Mesothelial cell of epicardium (in vitro differentiated cells): ENCODE measurements around the gene IYD. TPM values are rescaled to one million over a fixed set of nuclear protein-coding genes. Genes with fewer than 3 reads are reported as not detected.

Experiments
- DNase-seq, 2 experiments: peaks; one replicate each; pipeline ENCODE4 v3.0.0; 2021; ENCODE audit warnings: low spot score in 2 of 2; ENCODE audit not compliant: unreplicated experiment in 2 of 2
- H3K27ac Mint-ChIP-seq: 2 replicates; pipeline ENCODE4 v1.8.0; 2021; ENCODE audit warnings: mixed read lengths
- H3K27me3 Mint-ChIP-seq: 2 replicates; pipeline ENCODE4 v1.8.0; 2021; ENCODE audit warnings: low read depth, mixed read lengths
- H3K36me3 Mint-ChIP-seq: 2 replicates; pipeline ENCODE4 v1.8.0; 2021; ENCODE audit warnings: mixed read lengths
- H3K4me1 Mint-ChIP-seq: 2 replicates; pipeline ENCODE4 v1.8.0; 2021; ENCODE audit warnings: mixed read lengths
- H3K4me3 Mint-ChIP-seq: 2 replicates; pipeline ENCODE4 v1.8.0; 2021; ENCODE audit warnings: mild to moderate bottlenecking, moderate library complexity, mixed read lengths
- H3K9me3 Mint-ChIP-seq: 2 replicates; pipeline ENCODE4 v1.8.0; 2021; ENCODE audit warnings: mixed read lengths
- total RNA-seq: library from RNA; stranded (reverse); gene quantifications from 3 replicates; pipeline ENCODE4 v1.2.1, GENCODE V29; 2021
- TF ChIP-seq, protein P1 (sequence below): fragments of 200-600 bp; sonication (generic); IDR thresholded peaks from one replicate; pipeline ENCODE4 v1.5.0; 2021; ENCODE audit warnings: antibody characterized with exemption; ENCODE audit not compliant: unreplicated experiment

The IYD gene
- total RNA-seq, result not detected in 3 replicates

- Mint-ChIP-seq H3K9me3 (no peaks in the 10 kb centered on the region), H3K27ac (no peak within 1 kb of the TSS), H3K4me1 (no peaks in the 10 kb centered on the region), H3K4me3 (no peak within 1 kb of the TSS), H3K27me3 (peaks cover 18% of the 10 kb centered on the region), H3K36me3 (no peaks in the 10 kb centered on the region)
- DNase-seq, result no peak
- TF ChIP-seq, protein P1, sequence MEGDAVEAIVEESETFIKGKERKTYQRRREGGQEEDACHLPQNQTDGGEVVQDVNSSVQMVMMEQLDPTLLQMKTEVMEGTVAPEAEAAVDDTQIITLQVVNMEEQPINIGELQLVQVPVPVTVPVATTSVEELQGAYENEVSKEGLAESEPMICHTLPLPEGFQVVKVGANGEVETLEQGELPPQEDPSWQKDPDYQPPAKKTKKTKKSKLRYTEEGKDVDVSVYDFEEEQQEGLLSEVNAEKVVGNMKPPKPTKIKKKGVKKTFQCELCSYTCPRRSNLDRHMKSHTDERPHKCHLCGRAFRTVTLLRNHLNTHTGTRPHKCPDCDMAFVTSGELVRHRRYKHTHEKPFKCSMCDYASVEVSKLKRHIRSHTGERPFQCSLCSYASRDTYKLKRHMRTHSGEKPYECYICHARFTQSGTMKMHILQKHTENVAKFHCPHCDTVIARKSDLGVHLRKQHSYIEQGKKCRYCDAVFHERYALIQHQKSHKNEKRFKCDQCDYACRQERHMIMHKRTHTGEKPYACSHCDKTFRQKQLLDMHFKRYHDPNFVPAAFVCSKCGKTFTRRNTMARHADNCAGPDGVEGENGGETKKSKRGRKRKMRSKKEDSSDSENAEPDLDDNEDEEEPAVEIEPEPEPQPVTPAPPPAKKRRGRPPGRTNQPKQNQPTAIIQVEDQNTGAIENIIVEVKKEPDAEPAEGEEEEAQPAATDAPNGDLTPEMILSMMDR, result no peak
Observed at GRCh38 chr6:150368762-150369161, at the start of gene IYD. Gene IYD (plus strand): TSS chr6:150369012. CDS start chr6:150369032, 20 bp downstream.

DNA sequence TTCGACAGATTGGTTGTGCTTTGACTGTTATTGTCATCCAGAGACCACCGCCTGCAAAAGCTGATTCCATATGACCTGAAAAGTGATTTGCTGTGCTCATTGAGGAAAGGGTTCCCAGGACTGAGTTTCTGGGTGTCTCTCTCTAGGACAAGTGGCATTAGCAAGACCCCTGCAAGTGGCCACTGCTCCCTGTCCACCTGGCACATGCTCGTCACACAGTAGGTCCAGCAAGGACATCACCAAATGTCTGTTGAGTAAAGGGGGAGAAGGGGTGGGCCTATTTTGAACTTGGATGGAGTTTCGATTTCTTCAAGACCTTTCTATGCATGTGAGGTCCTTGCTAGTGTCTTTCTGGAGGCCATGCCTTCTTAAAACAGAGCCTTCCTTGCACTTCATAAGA is 48.9 kb upstream of the IYD start:
- no peaks in the 10 kb centered on the region for H3K9me3 Mint-ChIP-seq
- peaks cover 2% of the 10 kb centered on the region for H3K4me1 Mint-ChIP-seq
- H3K36me3 Mint-ChIP-seq, result no peaks in the 10 kb centered on the region
- TF ChIP-seq, protein P1, result no peak
- peaks cover 5% of the 10 kb centered on the region for H3K27me3 Mint-ChIP-seq
- DNase-seq, result no peak
- no peak overlapping the region for H3K4me3 Mint-ChIP-seq
- H3K27ac Mint-ChIP-seq, result no peak overlapping the region

DNA sequence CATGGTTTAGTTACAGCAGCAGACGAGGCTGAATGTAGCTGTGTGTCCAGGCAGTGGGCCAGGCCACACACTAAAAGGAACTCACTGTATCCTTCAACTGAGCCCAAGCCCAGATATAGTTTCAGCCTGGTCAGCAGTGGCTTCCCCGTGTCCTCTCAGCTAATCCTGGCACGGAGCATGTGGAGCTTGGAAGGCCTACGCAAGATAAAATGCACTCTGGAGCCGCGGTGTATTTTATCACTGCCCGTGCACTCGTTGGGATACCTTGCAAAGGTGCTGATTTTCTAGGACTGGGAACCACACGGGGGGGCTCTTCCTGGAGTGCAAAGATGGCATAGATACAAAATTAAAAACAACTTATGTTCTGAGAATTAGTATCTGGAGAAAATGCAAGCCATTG is 48.4 kb upstream of the IYD start:
- Mint-ChIP-seq H3K36me3 (no peaks in the 10 kb centered on the region), H3K9me3 (no peaks in the 10 kb centered on the region), H3K4me3 (no peak overlapping the region), H3K27me3 (peaks cover 3% of the 10 kb centered on the region), H3K27ac (no peak overlapping the region), H3K4me1 (peaks cover 2% of the 10 kb centered on the region)
- TF ChIP-seq, protein P1, result no peak
- no peak for DNase-seq

DNA sequence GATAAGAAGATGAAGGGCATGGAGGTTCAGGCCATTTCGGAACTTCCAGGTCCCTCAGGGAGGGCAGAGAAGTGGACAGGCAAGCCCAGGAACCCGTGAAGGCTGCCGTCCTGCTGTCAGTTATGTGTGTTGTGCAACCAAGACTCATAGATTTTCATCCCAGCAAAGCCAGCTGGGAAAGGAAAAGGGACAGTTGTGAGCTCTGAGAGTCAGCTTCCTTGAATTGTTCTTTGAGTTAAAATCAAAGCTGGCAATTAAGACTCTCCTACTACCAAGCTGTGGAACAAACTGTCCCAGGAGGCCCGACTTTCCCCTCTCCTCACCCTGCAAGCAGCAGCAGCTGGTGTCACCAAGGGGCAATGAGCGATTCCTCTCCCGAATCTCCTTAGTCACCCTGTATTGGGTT is 46.3 kb upstream of the IYD start:
- H3K27ac Mint-ChIP-seq, result no peak overlapping the region
- no peak overlapping the region for H3K4me3 Mint-ChIP-seq
- no peaks in the 10 kb centered on the region for H3K36me3 Mint-ChIP-seq
- H3K4me1 Mint-ChIP-seq, result peaks cover 2% of the 10 kb centered on the region
- TF ChIP-seq, protein P1, result no peak
- H3K27me3 Mint-ChIP-seq, result no peaks in the 10 kb centered on the region
- H3K9me3 Mint-ChIP-seq, result no peaks in the 10 kb centered on the region
- no peak for DNase-seq

- Mint-ChIP-seq H3K9me3 (peaks cover 5% of the 10 kb centered on the region), H3K36me3 (no peaks in the 10 kb centered on the region), H3K4me3 (no peak overlapping the region), H3K4me1 (peaks cover 2% of the 10 kb centered on the region), H3K27ac (no peak overlapping the region), H3K27me3 (no peaks in the 10 kb centered on the region)
- no peak for DNase-seq
- TF ChIP-seq, protein P1, result no peak
Observed at GRCh38 chr6:150323205-150323604, 45.6 kb upstream of the IYD start.

GRCh38 chr6:150324044-150324443 is 44.8 kb upstream of the IYD start:
- Mint-ChIP-seq H3K9me3 (peaks cover 5% of the 10 kb centered on the region), H3K36me3 (no peaks in the 10 kb centered on the region), H3K4me3 (no peak overlapping the region), H3K27ac (no peak overlapping the region), H3K27me3 (no peaks in the 10 kb centered on the region), H3K4me1 (peaks cover 2% of the 10 kb centered on the region)
- no peak for DNase-seq
- TF ChIP-seq, protein P1, result no peak
